Measurements from ENCODE around the gene GFER.
"Not testable (repeated sequence)": the region's sequence is repeated elsewhere in the genome, so short reads cannot be mapped to it uniquely, and the experiment has no call there.

The GFER gene

DNA sequence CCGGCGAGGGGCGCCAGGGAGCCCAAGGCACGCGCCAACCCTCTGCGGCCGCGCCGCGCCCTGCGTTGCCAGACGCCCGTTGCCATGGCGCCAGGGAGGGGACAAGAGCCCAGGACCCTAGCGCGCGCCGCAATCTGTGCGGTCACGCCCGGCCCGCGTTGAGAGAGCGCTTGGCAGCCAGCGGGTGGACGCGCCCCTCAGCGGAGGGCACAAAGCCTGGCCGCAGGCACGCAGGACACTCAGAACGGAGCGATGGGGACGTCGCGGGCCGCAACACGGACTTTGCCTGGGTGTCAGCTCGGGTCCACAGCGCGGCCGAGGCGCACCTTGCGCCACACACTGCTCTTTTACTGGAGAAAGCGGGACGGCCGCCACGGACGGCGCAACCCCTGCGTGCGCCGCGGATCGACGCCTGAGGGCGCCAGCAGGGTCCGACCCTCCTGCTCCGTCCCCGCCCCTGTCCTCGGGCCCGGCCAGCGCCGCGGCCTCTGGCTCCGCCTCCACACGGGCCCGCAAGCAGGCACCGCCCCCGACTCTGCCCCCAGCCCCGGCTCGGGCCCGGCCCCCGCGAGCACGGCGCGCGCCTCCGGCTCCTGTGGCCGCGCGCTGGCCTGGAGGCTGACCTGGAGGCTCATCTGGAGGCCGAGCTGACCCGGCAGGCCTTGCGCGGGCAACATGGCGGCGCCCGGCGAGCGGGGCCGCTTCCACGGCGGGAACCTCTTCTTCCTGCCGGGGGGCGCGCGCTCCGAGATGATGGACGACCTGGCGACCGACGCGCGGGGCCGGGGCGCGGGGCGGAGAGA is at the start of gene GFER:
GFER (plus strand) TSS at position 650 of the 803 bp plus-strand sequence; CDS start at position 676, 26 bp downstream.
- peak; percentile 50 to 74 for DNase-seq

DNA sequence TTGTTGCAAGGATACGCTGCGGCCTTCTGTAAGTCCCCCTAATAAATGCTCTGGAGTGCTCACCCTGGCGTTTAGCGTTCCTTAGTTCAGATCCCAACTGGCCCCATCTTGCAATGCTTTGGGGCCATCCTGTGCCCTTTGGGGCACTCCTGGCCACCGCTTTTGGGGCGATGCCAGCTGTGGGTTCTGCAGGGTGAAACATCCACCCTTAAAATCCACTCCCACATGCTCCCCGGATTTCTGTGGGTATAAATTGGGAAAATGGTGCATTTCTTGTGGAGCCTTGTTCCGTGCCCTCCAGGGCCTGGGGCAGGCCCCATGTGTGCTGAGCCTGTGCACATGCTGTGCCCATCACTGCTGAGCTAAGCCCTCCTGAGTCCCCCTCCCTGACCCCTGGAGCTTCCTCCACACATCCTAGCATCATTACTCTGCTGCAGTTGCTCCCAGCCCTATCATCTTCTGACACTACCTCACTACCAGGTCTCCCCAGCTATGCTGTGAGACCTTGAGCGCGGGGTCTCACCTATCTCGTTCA is 47.0 kb upstream of the GFER start:
- DNase-seq: no peak

DNA sequence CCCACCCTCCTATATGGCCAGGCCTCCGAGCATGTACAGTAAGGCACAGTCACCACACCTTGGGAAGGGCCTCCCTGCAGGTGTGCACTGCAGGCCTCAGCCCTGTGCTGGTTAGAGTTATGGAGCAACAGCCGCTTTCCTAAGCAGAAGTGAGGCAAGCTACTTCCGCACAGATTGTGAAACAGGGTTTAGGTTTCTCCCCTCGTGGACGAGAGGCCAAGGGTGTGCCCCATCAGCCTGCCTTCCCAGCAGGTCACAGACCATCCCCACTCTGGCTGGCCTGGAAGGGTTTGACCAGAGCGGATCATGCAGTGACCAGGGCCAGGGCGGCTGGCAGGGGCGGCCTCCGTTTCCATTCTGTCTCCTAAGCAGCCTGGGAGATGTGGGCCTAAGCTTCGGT is 45.7 kb upstream of the GFER start:
- peak in 1 of 2 donors; percentile 23 for DNase-seq

DNA sequence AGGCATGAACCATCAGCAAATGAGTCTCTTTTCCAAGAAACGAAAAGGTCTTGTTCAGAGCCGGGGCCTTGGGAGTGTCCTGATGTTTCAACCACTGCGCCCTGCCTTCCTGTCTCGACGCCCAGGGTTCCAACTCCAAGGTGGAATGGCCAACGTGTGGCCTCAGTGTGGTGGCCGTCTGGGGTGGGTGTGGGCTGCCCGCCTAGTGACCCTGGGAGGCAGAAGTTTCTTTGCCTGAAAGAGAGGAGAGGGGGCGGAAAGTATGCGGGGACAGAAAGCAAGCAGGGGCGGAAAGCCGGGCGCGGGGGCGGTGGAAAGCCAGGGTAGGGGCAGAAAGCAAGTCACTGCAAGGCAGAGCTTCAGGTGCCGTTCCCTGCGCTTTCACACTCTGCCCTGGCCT is 45.1 kb upstream of the GFER start:
- DNase-seq: no peak

DNA sequence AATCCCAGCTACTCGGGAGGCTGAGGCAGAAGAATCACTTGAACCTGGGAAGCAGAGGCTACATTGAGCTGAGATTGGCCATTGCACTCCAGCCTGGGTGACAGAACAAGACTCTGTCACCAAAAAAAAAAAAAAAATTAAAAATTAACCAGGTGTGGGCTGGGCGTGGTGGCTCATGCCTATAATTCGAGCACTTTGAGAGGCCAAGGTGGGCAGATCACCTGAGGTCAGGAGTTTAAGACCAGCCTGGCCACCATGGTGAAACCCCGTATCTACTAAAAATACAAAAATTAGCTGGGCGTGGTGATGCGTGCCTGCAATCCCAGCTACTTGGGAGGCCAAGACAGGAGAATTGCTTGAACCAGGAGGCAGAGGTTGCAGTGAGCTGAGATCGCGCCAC is 44.2 kb upstream of the GFER start:
- DNase-seq: not testable (repeated sequence)

DNA sequence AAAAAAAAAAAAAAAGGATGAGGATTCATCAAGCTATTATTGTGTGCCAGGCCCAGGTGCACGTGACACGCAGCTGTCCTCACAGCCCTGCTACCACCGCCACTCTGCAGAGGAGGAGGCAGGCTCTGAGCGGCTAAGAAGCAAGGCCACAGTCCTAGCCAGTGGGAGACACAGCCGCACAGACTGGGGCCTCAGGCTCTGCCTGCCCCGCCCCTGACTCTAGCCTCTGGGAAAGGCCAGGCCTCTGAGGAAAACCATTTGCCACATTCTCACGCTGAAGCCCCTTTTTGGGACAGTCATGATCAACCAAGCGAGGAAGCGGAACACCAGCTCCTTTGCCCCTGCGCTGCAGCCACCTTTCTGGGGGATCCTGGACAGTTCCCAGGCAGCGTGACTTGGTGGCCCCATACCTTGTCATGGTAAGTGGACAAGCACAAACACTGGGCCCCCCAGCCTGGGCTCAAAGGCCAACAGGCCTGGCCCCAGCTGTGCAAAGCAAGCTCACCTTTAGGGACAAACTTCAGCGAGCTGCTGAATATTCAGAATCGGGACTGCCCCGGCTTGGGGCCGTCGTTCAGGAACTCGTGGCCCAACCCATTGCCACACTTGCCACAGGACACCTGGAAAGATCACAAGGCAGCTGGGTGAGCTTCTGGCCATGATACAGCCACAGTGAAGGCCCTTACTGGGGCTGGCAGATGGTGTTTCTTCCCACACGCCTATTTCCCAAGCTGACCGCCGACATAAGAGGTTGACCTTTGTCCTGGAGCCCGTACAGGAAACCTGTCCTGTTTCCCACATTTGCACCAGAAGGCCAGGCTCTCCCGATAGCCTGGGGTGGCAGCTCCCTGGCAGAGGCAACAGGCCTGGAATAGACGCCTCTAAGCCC is 43.5 kb upstream of the GFER start:
- no peak for DNase-seq

DNA sequence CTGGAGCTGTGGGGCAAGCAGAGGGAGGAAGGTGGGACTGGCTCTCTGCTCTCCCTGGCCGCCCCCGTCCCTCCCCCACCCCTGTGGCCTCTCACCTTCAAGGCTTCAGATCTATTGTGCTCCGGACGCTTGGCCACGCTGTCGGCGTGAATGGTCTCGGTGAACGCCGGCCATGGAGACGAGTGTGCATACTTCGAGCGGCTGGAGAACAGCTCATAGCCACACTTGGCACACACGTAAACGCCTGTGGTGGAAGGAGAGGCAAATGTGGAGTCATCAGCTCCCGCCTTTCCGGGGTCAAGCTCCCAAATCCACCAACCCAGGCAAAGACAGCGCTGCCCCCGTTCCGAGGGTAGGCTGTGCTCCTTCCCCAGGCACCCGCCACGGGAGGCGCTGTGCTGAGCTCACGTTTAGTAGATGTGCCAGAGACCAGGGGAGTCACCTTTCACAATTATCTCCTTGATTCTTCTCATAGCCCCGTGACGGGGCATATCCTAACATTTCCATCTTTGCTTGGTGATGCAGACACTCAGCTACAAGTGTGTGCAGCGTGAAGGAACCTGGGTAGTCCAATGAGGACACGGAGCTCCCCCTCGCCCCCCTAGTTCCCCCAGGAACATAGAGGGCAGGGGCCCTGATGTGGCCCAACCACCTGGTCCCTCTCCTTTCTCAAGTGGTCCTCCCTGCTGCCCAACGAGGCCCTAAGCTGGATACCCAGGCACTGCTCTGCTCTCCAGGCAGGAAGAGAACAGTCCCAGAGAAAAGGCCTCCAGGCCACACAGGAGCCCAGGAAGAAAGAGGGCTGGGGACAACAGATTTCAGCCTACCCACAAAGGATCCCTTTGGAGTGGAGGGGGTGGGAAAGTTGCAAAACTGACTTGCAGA is 42.6 kb upstream of the GFER start:
- no peak for DNase-seq

DNA sequence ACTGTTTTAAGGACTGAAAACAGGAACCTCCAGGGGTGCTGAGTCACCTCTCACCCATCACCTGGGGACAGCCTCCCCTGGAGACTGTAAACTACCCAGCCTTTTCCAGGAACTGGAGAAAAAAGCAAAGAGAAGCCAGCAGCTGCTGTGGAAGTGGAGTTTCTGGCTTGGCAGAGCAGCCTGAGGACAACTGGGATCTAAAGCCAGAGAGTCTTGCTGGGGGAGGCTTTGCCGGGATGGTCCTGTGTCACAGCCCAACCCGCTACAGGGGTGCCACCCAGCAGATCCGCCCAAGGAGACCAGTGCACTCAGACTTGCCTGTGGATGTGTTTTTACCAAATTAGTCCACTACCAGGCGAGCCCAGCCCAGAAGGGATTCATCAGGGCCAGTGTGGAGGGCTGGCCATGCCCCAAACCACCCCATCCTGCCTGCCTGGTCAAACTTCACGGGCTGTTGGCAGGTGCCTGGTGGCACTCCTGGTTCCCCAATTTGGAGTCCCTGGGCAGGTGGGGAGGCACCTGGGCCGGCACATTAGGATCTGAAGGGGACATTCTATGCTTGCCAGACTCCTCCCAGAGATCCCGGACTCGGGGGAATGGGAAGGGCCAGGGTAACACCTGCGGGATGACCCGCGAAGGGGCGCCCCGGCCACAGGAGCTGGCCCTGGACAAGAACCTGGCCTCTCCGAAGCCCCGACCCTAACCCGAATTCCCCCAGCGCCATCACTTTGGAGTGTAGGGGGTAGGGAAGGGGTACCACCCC is 41.8 kb upstream of the GFER start:
- peak in 1 of 2 donors; percentile 43 for DNase-seq

DNA sequence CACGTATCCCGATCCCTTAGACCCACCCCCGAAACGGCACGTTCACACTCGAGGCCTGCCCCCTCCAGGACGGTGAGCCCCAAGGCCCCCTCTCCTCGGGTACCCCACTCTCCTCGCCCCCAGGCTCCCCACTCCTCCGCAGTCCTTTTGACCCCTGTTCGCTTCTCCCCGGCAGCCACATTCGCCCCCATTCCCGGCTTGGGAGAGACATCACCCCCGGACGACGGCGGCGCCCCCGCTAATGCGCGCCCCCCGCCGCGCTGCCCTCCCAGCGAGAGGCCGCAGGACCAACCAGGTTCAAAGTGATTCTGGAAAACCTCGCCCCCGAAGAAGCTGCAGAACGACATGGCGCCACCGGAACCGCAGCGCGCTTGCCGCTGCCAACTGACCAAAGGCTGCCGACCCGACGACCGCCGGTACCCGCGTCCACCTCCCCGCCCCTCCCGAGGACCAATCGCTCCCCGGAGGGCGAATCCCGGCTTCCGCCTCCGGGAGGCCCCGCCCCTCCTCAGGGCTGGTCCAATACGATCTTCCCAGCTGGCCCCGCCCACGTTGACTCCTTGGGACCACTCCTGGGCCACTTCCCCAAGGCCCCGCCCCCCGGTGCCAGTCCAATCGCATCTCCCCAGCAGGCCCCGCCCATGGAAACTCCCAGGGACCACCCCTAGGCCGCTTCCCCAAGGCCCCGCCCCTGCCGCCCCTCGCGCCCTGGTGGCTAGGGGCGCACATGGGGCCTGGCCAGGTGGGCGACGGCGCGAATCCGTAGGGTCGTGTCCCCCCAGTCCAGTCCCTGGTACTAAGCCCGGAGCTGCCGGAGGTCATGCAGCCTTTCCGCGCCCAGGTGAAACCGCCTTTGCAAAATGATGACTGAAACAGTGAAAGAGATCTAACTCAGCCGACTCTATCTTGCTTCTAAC is 40.9 kb upstream of the GFER start, which contains the start of gene MSRB1:
MSRB1 (minus strand) TSS at position 390 of the 917 bp plus-strand sequence; CDS start at position 347, 43 bp downstream.
- DNase-seq: peak; percentile 89 to 97

DNA sequence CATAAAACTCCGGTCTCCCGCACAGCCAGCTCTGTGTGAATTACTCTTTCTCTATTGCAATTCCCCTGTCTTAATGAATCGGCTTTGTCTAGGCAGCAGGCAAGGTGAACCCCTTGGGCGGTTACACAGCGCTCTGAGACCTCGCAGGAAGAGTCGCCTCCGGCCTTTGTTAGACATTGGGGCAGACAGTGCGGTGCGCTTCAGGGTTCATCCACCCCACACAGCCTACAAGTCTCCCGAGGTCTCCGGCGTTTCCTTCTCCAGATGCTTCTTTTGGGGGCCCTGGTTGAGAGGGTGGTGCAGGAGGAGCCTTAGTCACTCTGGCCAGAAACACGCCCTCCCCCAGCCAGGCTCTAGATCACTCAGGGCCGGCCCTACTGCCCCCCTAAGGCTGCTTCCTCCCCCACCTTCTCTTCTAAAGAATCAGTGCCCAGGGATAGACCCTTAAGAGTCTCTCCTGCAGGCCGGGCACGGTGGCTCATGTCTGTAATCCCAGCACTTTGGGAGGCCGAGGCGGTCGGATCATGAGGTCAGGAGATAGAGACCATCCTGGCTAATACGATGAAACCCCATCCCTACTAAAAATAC is 39.3 kb upstream of the GFER start:
- DNase-seq: no peak

DNA sequence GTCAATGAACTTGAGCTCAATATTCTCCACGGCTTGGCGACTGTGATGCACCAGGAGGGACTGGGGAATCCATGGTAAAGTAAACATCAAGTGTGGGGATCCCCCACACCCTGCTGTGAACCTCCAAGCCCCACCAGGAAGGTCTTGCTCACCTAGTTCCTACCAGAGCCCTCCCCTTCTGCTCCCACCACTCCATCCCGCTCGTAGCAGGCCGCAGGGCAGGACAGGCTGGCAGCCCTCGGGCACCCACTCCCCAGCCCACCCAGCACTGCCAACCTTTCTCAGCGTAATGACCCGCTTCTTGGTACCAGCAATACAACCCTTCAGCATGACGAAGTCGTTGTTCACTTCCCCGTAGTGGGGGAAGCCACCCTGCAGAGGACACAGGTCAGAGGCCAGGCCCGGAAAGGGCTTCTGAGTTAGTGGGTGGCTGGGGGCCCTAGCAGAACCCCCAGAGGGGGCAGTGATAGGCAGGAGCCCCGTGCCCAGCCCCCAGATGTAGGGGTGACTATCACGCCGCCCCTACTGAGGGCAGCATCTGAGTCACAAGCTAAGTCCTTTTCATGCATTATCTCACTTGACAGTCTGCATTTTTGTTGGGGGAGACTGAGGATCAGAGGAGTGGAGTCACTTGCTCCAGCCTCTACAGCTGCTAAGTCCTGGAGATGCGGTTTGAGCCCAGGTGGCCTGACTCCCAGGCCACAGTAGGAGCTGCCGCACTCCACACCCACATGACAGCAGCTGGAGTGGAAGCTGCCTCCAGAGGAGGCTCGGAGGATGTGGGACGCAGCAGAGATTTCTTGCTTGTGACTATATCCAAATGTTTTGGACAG is 38.2 kb upstream of the GFER start:
- no peak for DNase-seq

DNA sequence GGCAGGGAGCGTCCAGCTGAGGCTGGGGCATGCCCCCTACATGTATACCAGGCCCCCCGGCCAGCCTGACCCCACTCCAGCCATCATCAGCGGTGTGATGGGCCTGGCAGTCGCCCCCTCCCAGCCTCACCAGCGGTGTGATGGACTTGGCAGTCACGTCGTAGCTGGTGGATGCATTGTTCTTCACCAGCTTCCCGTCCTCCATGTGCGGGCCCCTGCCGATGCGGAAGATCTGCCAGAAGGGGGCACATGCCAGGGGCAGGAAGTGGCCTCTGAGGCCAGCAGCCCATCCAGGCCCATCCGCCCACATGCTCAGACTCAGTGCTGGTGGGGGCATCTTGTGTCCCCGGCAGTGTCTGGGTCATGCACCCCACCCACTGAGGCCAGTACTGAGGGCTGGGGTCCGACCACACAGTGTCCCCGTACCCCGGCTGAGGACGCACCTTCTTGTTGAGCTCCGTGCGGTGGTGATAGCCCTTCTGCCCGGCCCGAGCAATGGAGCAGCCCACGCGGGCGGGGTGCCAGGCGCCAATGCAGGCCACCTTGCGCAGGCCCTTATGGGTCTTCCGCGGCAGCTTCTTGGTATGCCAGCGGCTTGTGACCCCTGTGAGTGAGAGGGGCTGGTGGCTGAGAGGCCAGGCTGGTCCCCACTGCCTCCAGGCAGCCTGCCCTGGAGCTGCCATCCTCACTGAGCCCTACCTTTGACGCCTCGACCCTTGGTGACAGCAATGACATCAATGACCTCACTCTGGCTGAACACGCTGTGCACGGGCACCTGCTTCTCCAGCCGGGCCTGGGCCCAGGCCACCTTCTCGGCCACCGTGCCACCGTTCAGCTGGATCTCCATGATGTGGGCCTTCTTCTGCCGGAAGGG is 37.3 kb upstream of the GFER start:
- DNase-seq: no peak

DNA sequence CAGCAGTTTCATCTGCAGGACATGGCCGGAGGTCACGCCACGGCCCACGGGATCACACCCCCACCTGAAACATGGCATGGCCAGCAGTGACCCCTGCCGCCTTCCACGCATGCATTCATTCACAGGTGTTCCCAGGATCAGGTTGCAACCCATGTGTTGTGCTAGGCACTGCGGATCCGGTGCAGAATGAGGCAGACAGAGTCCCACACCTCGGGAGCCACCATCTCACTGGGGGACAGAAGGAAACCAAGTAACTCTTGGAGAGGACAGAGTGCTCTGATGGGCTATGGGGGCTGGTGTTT is 36.7 kb upstream of the GFER start:
- DNase-seq: no peak

DNA sequence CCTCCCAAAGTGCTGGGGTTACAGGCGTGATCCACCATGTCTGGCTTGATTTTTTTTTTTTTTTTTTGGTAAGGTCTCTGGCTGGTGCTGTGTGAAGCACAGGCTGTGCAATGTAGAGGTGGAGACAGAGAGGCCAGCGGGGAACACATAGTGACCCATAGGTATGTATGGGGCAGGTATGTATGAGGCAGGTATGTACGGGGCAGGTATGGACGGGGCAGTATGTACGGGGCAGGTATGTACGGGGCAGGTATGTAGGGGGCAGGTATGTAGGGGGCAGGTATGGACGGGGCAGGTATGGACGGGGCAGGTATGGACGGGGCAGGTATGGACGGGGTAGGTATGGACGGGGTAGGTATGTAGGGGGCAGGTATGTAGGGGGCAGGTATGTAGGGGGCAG is 34.5 kb upstream of the GFER start:
- DNase-seq: no peak

DNA sequence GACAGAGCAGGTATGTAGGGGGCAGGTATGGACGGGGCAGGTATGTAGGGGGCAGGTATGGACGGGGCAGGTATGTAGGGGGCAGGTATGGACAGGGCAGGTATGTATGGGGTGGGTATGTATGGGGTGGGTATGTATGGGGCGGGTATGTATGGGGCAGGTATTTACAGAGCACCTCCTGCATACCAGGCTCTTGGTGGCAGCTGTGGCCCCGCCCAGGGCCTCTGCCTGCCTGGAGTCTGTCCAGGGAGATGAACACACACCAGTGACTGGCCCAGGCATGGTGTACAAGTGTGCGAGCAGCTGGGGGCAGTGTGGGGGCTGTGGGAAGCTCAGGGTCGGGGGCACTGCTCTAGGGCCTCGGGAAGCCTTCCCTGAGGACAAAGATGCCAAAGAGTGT is 33.9 kb upstream of the GFER start:
- no peak for DNase-seq

DNA sequence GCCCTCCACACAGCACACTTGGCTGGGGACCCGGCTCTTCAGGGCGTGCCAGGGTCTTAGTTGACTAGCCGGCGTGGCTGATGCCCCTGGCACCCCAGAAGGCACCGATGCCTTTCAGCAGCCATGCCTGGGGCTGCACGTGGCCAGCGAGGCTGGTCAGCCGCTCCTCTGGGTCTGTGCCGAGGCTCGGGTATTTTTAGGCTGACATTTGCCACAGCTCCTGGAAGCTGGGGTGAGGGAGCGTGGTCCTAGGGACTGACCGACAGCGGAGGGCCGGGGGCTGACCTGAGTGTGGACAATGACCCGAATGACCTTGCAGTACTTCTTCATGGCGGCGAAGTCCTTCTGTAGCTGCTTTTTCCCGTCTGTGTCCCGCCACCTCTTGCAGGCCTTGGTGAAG is 33.4 kb upstream of the GFER start:
- DNase-seq: no peak

DNA sequence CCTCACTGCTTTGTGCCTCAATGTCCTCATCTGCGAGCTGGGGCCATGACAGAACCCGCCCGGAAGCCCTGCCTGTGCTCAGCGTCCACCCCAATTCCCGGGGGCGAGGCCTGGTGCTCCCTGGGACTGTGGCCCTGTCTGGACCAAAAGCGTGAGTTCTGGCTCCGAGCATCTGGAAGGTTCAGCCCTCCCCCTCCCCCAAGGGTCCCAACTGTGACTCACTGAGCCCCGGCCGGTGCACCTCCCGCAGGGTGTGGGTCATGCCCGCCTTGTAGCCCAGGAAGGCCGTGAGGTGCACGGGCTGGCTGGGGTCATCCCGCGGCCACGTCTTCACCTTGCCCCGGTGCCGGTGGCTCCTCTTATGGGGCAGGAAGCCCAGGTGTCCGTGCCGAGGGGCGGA is 30.3 kb upstream of the GFER start:
- no peak for DNase-seq

DNA sequence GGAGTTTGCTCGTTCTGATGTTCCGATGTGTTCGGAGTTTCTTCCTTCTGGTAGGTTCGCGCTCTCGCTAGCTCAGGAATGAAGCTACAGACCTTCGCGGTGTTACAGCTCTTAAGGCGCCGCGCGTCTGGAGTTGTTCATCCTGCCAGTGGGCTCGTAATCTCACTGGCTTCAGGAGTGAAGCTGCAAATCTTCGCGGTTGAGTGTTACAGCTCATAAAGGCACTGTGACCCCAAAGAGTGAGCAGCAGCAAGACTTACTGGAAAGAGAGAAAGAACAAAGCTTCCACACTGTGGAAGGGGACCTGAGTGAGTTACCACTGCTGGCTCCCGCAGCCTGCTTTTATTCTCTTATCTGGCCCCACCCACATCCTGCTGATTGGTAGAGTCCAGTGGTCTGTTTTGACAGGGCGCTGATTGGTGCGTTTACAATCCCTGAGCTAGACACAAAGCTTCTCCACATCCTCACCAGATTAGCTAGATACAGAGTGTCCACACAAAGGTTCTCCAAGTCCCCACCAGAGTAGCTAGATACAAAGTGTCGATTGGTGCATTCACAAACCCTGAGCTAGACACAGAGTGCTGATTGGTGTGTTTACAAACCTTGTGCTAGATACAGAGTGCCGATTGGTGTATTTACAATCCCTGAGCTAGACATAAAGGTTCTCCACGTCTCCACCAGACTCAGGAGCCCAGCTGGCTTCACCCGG is 26.4 kb upstream of the GFER start:
- DNase-seq: not testable (repeated sequence)

All from bone marrow (tissue), 2 donors.